H1 (cell line): ENCODE results near the gene SH2D5. TPM values are rescaled to one million over a fixed set of nuclear protein-coding genes. Genes with fewer than 3 reads are reported as not detected.

Experiments used
- EGR1 ChIP-seq: IDR thresholded peaks from 2 replicates; pipeline ENCODE4 v1.6.1; 2011; ENCODE audit warnings: low read depth, low read length, borderline replicate concordance
- EZH2 ChIP-seq: fragments of 200-600 bp; sonication (generic); IDR thresholded peaks from 2 replicates; pipeline ENCODE4 v1.7.1; 2012; ENCODE audit warnings: low read depth, mild to moderate bottlenecking, moderate library complexity, low read length, inconsistent platforms; ENCODE audit not compliant: severe bottlenecking
- JUND ChIP-seq: IDR thresholded peaks from 2 replicates; pipeline ENCODE4 v1.6.1; 2011; ENCODE audit warnings: mild to moderate bottlenecking, improper control_type of control experiment, low read length
- polyA plus RNA-seq, 7 experiments: library from polyadenylated mRNA; depleted of rRNA in 3 of 7; stranded (reverse) in 5 of 7; unstranded in 2 of 7; fragments of >200 nt in 5 of 7; fragments of 200-250 nt in 2 of 7; gene quantifications; 1 replicate in 5 of 7; 2 replicates in 1 of 7; 4 replicates in 1 of 7; pipeline versions ENCODE4 v1.2.1 to v1.2.3, GENCODE V29; 2011 to 2013; ENCODE audit warnings: missing spikeins in 2 of 7, mixed read lengths in 2 of 7
- total RNA-seq: library from RNA; stranded (reverse); fragmentation: NEBNext Ultra II Directional; extraction: Animal tissue kit (Norgen Biotek cat#: 25700); gene quantifications from 2 replicates; pipeline ENCODE4 v1.2.1, GENCODE V29; 2021

Gene SH2D5
- total and polyA plus RNA-seq, 2 of the 8 experiments (the other 6 are each of a cell fraction or from before 2014, with no cell fraction given) = 13.2 to 18.4 TPM

- TF ChIP-seq JUND (no peak), EGR1 (no peak), EZH2 (no peak)
These were observed 3.1 kb upstream of the SH2D5 start (continued) for GRCh38 chr1:20735581-20736111.
